IPS-18c (cell line): ENCODE results near the gene ATG2B.
"Not testable (repeated sequence)": the region's sequence is repeated elsewhere in the genome, so short reads cannot be mapped to it uniquely, and the experiment has no call there.

Source experiments
- H3K4me3 ChIP-seq: 2 replicates; pipeline ENCODE4 v1.7.0; 2013; ENCODE audit warnings: low read depth, mild to moderate bottlenecking, low read length, moderate library complexity; ENCODE audit not compliant: insufficient read depth
- H3K9me3 ChIP-seq: one replicate; pipeline ENCODE4 v1.6.1; 2013; ENCODE audit warnings: mild to moderate bottlenecking, low read length, moderate library complexity; ENCODE audit not compliant: control insufficient read depth, insufficient read depth

ATG2B gene

DNA sequence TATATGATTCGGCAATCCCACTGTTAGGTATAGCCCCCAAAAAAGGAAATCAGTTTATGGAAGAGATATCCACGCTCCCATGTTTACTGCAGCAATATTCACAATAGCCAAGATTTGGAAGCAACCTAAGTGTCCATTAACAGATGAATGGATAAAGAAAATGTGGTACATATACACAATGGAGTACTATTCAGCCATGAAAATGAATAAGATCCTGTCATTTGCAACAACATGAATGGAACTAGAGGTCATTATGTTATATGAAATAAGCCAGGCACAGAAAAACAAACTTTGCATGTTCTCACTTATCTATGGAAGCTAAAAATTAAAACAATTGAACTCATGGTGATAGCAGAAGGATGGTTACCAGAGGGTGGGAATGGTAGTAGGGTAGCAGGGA is 15.2 kb downstream of the ATG2B start:
- not testable (repeated sequence) for H3K4me3 ChIP-seq

DNA sequence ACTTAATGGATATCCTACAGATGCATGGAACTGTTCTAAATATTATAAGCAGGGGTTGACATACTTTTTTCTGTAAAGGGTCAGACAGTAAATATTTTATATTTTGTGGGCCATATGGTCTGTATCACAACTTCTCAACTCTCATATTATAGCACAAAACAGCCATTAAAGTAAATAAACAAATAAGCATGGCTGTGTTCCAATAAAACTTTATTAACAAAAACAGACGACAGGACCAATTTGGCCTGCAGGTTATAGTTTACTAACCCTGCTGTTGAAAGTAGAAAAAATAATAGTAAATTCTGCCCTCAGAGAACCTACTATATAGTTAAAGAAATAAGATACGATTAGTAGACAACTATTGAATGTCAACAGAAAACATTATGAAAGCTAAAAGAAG is 17.5 kb downstream of the ATG2B start:
- no peaks in the 10 kb centered on the region for H3K9me3 ChIP-seq
- H3K4me3 ChIP-seq = no peak overlapping the region

More for the DNA sequence above, 15.2 kb downstream of the ATG2B start:
- H3K9me3 ChIP-seq = not testable (repeated sequence)

DNA sequence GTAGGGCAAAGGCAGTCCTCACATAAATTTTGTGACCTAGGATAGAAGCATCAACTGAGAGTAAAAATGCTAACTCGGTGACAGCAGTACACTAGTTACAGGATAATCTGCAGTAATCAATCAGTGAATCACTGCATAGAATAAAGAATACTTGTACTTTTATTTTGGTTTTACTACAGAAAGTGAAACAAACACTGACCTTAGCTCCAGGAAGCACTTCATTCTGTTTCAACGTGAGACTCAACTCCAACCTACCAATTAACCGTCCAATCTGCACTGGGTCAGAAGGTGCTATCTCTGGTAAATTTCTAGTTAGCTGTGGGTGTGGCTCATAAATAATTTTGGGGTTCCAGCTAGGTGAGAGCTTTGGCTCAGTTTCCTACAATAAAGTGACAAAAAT is 21.8 kb downstream of the ATG2B start:
- Histone ChIP-seq H3K4me3 (no peak overlapping the region), H3K9me3 (no peaks in the 10 kb centered on the region)

DNA sequence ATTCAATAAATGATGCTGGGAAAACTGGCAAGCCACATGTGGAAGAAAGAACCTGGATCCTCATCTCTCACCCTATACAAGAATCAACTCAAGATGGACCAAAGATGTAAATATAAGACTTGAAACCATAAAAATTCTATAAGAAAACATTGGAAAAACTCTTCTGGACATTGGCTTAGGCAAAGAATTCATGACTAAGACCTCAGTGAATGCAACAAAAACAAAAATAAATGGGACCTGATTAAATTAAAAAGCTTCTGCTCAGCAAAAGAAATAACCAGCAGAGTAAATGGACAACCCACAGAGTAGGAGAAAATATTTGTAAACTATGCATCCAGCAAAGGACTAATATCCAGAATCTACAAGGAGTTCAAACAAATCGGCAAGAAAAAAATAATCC is 24.6 kb downstream of the ATG2B start:
- H3K4me3 ChIP-seq = no peak overlapping the region
- H3K9me3 ChIP-seq = no peaks in the 10 kb centered on the region

DNA sequence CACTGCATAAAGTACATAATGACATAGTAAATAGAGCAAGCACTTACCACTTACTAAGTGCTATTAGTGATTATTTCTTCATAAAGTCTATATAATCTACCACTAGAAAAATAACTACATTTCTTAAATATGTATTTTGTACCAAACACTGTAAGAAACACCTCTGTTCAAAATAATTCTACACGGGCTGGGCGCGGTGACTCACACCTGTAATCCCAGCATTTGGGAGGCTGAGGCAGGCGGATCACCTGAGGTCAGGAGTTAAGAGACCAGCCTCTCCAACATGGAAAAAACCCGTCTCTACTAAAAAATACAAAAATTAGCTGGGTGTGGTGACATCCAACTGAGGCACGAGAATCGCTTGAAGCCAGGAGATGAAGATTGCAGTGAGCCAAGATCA is 38.9 kb downstream of the ATG2B start:
- no peaks in the 10 kb centered on the region for H3K9me3 ChIP-seq
- no peak overlapping the region for H3K4me3 ChIP-seq

DNA sequence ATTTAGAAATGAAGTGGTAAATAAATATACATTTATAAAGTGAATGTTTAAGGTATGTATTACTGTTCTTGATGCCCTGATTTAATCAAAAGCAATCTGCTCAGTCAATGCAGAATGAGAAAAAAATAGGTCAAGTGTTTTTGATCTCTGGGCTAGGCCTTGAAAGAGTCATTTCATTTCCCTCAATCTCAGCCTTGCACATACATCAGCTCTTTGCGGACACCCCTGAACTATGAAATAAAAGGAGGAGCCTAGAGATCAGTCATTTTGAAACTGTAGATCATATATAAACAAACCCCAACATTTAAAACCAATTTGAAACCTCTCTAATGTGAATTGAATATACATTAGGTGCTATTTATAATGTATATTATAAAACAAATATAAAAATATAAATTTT is 42.5 kb downstream of the ATG2B start:
- H3K9me3 ChIP-seq = no peaks in the 10 kb centered on the region
- no peak overlapping the region for H3K4me3 ChIP-seq

DNA sequence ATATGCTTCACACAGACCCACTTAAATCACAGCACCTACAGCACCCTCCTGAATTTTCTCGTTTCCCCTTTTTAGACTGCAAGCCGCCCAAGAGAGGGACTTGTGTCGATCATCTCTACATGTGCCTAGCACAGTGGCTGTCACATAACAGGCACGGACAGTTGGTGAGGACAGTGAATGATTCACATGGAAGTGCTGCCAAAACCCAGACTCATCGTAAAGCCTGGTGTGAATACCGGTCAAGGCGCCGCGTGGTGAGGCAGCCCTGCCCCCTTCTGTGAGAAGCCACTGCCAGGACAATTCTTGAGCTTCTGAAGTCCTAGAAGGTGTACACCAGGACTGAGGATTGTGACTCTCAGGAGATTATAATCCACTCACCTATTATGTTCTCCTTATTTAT is 44.3 kb downstream of the ATG2B start:
- Histone ChIP-seq H3K4me3 (no peak overlapping the region), H3K9me3 (no peaks in the 10 kb centered on the region)

DNA sequence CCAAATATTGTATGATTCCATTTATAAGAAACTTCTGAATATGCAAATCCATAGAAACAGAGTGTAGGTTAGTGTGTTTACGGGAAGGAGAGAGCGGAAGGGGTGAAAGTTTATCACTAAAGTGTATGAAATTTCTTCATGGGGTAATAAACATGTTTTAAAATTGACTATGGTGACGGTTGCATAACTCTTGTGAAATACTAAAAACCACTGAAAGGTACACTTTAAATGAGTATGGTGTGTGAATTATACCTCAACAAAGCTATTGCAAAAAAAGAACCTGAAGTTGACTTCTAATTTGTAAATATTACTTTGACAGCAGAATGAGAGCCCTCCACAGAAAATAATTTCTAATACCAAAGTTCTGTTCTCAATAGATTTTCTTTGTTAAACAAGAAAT is 47.1 kb downstream of the ATG2B start:
- no peaks in the 10 kb centered on the region for H3K9me3 ChIP-seq
- H3K4me3 ChIP-seq = no peak overlapping the region

DNA sequence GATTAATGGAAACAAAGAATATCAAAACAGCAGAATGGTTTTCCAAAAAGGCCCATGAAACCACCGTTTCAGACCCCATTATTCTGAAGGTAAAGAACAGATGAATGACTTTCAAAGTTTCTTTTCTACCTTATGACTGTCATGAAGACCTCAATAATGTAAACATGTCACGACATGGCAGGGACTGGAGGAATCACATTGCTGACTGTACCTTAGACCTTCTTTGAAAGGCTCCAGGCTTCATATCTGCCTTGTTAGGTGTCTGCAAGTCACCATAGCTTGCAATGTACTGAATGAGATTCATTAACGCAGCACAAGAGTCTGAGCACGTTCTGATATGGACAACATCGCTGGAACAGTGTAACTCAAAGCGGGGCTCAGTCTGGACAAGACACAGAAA is 52.2 kb downstream of the ATG2B start:
- Histone ChIP-seq H3K9me3 (no peaks in the 10 kb centered on the region), H3K4me3 (no peak overlapping the region)

DNA sequence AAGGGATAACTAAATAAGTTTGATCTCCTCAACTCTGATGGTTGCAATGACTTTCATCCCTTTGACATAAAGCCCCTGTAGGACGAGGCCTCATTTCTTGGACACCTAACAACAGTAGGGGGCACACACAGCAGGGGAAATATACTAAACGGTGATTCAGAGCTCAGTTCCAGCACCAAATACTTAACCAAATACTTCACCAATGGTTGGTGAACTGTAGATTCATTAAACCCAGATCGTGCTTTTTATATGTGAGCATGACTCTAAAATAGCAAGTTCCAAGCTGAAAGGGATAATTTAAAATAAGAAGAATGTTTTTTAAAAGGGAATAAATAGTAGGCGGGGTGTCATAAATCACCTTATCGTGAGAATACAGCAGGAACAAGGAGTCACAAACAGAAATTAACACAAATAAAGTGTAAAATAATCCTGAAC is 53.2 kb downstream of the ATG2B start:
- Histone ChIP-seq H3K9me3 (no peaks in the 10 kb centered on the region), H3K4me3 (no peak overlapping the region)

DNA sequence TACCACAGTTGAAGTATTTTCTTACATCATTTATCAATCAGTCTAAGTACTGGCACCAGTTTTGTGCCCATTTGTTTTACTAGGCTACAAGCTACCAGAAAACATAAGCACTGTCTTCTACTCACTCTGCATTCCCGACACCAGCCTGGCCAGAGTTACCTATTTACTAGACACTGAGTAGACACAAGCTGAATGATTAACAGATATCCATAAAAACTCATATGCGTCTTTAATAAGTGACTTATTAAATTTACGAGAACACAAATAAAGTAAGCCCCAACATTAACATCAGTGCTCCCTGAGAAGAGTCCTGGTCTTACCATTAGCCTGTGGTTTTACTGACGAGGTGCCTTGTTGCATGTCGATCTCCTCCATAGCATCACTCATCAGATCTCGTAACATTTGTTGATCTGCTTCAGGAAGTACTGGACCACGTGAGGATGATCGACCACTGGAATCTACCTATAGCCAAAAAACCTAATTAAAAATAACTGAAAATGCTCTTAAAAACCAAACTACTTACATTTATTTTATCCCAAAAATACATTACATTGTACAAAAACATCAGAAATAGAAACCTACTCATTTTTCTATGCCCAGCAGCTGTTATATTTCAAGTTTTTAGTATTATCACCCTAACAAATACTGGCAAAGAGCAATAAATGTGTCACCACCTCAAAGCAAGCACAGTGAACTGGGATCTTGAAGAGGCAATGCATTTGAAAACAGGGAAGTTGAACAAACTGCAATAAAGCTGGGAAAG is 53.8 kb downstream of the ATG2B start:
- H3K9me3 ChIP-seq = no peaks in the 10 kb centered on the region
- no peak overlapping the region for H3K4me3 ChIP-seq

DNA sequence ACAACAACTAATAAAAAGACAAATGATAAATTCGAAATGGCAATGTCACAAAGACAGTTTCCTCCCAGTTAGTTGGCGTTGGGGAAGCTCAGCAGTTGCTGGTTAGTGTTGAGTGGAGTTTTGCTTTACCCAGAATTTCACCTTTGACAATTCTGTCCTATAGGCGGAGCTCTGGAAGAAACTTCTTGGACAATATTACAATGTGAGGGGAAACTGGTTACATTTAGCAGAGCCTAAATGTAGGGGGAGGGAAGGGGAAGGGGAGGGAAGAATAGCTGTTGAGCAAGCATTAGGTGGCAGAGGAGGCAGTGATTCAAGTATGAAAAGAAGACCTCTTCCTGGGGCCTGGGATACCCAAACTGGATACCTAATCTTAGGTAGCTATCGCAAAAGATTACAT is 55.7 kb downstream of the ATG2B start:
- Histone ChIP-seq H3K9me3 (no peaks in the 10 kb centered on the region), H3K4me3 (no peak overlapping the region)

DNA sequence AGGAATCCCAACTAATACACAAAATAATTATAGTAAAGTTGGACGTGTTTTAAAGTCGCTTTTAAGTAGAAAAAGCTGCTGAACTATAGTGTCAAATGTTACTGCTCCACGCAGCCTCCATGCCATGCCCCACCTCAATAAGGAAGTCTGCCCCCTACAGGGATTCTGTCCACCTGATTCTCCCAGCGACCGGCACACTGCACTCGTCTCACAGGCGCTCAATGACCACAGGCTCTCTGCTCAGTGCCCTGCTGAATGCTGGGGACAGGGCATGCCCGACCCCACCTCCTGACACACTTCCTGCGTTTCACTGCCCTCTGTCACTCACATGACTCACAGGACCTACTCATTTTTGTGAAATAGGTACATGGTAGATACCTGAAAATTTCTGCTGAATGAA is 58.2 kb downstream of the ATG2B start:
- Histone ChIP-seq H3K4me3 (no peak overlapping the region), H3K9me3 (no peaks in the 10 kb centered on the region)

DNA sequence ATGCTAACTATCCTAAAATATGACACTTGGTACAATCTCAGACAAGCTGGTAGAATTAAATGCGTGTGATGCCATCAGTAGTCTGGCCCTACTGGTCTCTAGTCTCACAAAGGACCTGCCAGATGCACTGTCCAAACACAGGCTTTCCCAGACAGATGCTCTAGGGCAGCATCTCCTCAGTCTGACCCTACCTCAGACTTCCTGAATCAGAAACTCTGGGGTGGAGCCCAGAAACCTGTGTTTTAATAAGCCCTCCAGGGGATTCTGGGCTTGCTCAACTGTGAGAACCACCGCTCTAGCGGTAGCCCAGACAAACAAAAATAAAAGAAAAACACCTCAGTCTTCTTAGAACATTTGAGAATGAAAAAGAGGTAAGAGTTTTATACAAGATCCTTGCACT is 59.2 kb downstream of the ATG2B start:
- Histone ChIP-seq H3K9me3 (no peaks in the 10 kb centered on the region), H3K4me3 (no peak overlapping the region)

DNA sequence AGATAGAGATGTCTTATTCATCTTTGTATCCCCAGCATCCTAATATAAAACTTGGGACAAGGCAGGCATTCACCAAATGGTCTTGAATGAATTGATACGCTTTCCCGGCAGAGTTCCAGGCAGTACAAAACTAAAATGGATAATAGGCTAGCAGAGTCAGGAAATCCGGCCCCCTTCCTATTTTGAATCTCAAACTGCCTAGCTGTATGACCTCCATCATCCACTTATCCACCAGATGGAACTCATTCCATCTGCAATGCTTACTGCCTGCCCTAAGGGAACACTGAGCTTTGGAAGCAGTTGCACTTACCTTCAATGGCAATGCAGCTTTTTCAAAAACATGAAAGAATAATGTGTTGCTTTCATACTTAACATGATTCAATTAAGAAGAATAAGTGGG is 63.7 kb downstream of the ATG2B start:
- no peaks in the 10 kb centered on the region for H3K9me3 ChIP-seq
- H3K4me3 ChIP-seq = no peak overlapping the region

DNA sequence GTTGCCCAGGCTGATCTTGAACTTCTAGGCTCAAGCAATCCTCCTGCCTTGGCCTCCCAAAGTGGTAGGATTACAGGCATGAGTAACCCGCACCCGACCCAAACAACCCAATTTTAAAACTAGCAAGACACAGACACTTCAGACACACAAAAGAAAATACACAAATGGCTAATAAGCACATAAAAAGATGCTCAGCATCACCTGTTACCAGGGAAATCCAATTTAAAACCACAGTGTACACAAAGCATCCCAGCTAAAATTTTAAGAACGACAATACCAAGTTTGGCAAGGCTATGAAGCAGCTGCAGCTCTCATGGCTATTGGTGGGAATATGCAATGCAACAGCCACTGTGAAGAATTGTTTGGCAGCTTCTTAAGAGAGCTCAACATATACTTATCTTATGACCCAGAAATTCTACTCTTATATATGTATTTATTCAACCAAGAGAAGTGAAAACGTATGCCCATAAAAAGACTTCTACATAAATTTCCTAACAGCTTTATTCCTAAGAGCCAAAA is 65.1 kb downstream of the ATG2B start:
- Histone ChIP-seq H3K4me3 (no peak overlapping the region), H3K9me3 (no peaks in the 10 kb centered on the region)

DNA sequence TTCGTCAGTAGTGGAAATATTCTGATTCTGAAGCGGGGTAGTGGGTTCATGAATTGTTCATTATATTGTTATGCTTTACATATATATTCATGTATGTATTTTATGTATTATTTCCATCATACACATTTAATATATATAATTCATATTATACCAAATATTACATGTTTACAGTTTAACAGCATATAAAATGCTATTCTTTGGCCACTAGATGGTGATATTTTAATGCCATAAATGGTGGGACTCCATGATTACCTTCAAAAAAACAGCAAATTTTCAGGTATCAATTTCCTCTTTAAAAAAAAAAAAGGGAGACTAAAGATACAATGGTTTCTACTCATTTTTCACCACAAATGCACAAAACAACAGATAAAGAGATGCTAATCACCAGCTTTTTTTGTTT is 66.1 kb downstream of the ATG2B start:
- Histone ChIP-seq H3K9me3 (no peaks in the 10 kb centered on the region), H3K4me3 (no peak overlapping the region)

DNA sequence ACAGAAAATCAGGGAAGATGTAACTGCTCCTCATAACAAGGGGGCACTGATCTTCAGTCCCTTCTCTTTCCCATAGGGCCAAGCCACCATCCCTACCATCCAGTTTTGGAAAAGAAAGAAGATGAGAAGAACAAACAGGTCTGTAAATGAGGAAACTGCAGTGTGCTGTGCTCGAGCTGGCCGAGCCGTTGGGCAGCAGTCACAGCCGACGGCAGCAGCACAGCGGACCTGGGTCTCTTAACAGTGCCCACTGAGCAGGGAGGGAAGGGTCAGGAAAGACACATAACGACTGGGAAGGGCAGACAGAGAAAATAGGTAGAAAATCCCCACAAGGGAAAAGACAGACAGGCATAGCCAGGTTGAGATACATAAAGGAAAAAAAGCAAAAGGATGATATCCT is 68.9 kb downstream of the ATG2B start:
- no peaks in the 10 kb centered on the region for H3K9me3 ChIP-seq

DNA sequence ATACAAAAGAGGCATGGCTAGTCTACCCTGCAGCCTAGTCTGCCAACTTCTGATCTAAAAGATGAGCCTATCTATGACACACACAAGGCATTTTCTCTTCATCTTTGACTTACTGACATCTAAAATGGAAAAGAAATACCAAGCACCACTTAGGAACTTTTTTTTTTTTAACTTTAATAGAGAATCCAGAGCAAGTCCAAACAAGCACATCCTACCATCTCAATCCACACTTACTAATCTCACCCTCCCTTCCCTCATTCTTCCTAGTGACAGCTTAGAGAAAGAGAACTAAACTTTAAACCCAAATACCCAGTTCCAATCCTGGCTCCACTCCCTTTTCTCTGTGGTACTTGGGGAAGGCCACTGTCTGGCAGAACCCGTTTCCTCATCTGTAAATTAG is 75.3 kb downstream of the ATG2B start:
- Histone ChIP-seq H3K9me3 (no peaks in the 10 kb centered on the region), H3K4me3 (no peak overlapping the region)

More for the DNA sequence above, 68.9 kb downstream of the ATG2B start:
- H3K4me3 ChIP-seq = no peak overlapping the region
